OCI-LY3 (cell line): ENCODE measurements around the gene RPS23.

Experiments used
- H2AFZ ChIP-seq: fragments of 200-600, 300-600 bp; shearing (Covaris generic); 2 replicates; pipeline ENCODE4 v1.6.0; 2014; ENCODE audit warnings: antibody characterized with exemption, low read depth, low read length
- H3K27ac ChIP-seq: fragments of 200-600, 300-600 bp; sonication (generic); 2 replicates; pipeline ENCODE4 v1.5.1; 2014; ENCODE audit warnings: mild to moderate bottlenecking, low read length, moderate library complexity, mixed read lengths
- H3K27me3 ChIP-seq: fragments of 200-600, 300-600 bp; sonication (generic); 2 replicates; pipeline ENCODE4 v1.6.1; 2014; ENCODE audit warnings: low read depth, low read length, mixed read lengths
- H3K36me3 ChIP-seq: fragments of 200-600, 300-600 bp; sonication (generic); replicated peaks from 2 replicates; pipeline ENCODE3; 2014; ENCODE audit warnings: low read depth, low read length, mixed read lengths
- H3K4me1 ChIP-seq: fragments of 300-600, 200-600 bp; sonication (generic); 2 replicates; pipeline ENCODE4 v1.6.1; 2014; ENCODE audit warnings: low read length, mixed read lengths
- H3K4me2 ChIP-seq: fragments of 200-600, 300-600 bp; sonication (generic); 2 replicates; pipeline ENCODE4 v1.6.1; 2014; ENCODE audit warnings: low read length, mixed read lengths
- H3K4me3 ChIP-seq: fragments of 300-600, 200-600 bp; sonication (generic); 2 replicates; pipeline ENCODE4 v1.5.1; 2014; ENCODE audit warnings: antibody characterized with exemption, mild to moderate bottlenecking, low read length, moderate library complexity
- H3K79me2 ChIP-seq: fragments of 300-600, 200-600 bp; shearing (Covaris generic); 2 replicates; pipeline ENCODE4 v1.6.1; 2014; ENCODE audit warnings: mild to moderate bottlenecking, low read length, mixed read lengths
- H3K9ac ChIP-seq: fragments of 300-600, 200-600 bp; shearing (Covaris generic); 2 replicates; pipeline ENCODE4 v1.6.0; 2014; ENCODE audit warnings: mild to moderate bottlenecking, low read length, moderate library complexity
- H3K9me3 ChIP-seq: fragments of 200-600, 300-600 bp; shearing (Covaris generic); 2 replicates; pipeline ENCODE4 v1.6.1; 2014; ENCODE audit warnings: low read length, mixed read lengths; ENCODE audit not compliant: insufficient read depth
- H4K20me1 ChIP-seq: fragments of 200-600, 300-600 bp; sonication (generic); 2 replicates; pipeline ENCODE4 v1.6.1; 2016; ENCODE audit warnings: low read length, mixed read lengths; ENCODE audit not compliant: insufficient read depth
- CTCF ChIP-seq: fragments of 200-600, 300-600 bp; sonication (generic); IDR thresholded peaks from 2 replicates; pipeline ENCODE4 v1.5.1; 2014; ENCODE audit warnings: antibody characterized with exemption, low read length, low read depth
- EZH2phosphoT487 ChIP-seq: fragments of 200-600 bp; shearing (Covaris generic); IDR thresholded peaks from 2 replicates; pipeline ENCODE4 v1.6.1; 2018; ENCODE audit warnings: antibody characterized with exemption, mixed run types, low read depth

RPS23 gene

GRCh38 chr5:82285206-82285605, 7.1 kb upstream of the RPS23 start:
- Histone ChIP-seq H3K9me3 (no peaks in the 10 kb centered on the region), H3K36me3 (no peaks in the 10 kb centered on the region), H3K27me3 (no peaks in the 10 kb centered on the region), H3K27ac (no peak overlapping the region), H3K4me2 (no peak overlapping the region), H3K4me3 (no peak overlapping the region), H3K79me2 (no peaks in the 10 kb centered on the region), H4K20me1 (no peaks in the 10 kb centered on the region), H3K9ac (no peak overlapping the region), H2AFZ (no peak overlapping the region), H3K4me1 (no peaks in the 10 kb centered on the region)
- no peak for TF ChIP-seq CTCF
- TF ChIP-seq EZH2phosphoT487: no peak

- Histone ChIP-seq H3K79me2 (0 out of 2 replicates have a peak, but pooled peaks cover 3% of the 10 kb centered on the region), H3K4me3 (no peak overlapping the region), H3K4me2 (no peak overlapping the region), H2AFZ (no peak overlapping the region), H3K9ac (no peak overlapping the region), H3K36me3 (no peaks in the 10 kb centered on the region), H3K9me3 (no peaks in the 10 kb centered on the region), H4K20me1 (no peaks in the 10 kb centered on the region), H3K27ac (no peak overlapping the region), H3K27me3 (no peaks in the 10 kb centered on the region), H3K4me1 (peaks cover 6% of the 10 kb centered on the region; the same call in 1 of the 2 replicates)
- TF ChIP-seq CTCF (no peak), EZH2phosphoT487 (no peak)
Measured at GRCh38 chr5:82283893-82284292, 5.7 kb upstream of the RPS23 start.

GRCh38 chr5:82278711-82279370, 687 bp upstream of the RPS23 start:
- H3K79me2 ChIP-seq: peaks cover 48% of the 10 kb centered on the region
- H3K4me3 ChIP-seq: peak overlapping the region; percentile 94
- no peaks in the 10 kb centered on the region for H3K9me3 ChIP-seq
- peak overlapping the region; percentile 68 for H2AFZ ChIP-seq
- H4K20me1 ChIP-seq: no peaks in the 10 kb centered on the region
- H3K27me3 ChIP-seq: no peaks in the 10 kb centered on the region
- TF ChIP-seq EZH2phosphoT487 (no peak), CTCF (no peak)
- peaks cover 34% of the 10 kb centered on the region for H3K36me3 ChIP-seq
- H3K4me1 ChIP-seq: peaks cover 33% of the 10 kb centered on the region
- peak overlapping the region; percentile 78 for H3K4me2 ChIP-seq
- H3K27ac ChIP-seq: peak overlapping the region; percentile 74
- H3K9ac ChIP-seq: peak overlapping the region; percentile 97

GRCh38 chr5:82277613-82277986, 554 bp downstream of the RPS23 start:
- peak overlapping the region; percentile 74 for H3K27ac ChIP-seq
- no peaks in the 10 kb centered on the region for H4K20me1 ChIP-seq
- peaks cover 45% of the 10 kb centered on the region for H3K4me1 ChIP-seq
- TF ChIP-seq EZH2phosphoT487 (no peak), CTCF (no peak)
- H2AFZ ChIP-seq: no peak overlapping the region
- H3K36me3 ChIP-seq: peaks cover 37% of the 10 kb centered on the region
- peak overlapping the region; percentile 94 for H3K4me3 ChIP-seq
- no peaks in the 10 kb centered on the region for H3K27me3 ChIP-seq
- H3K79me2 ChIP-seq: peaks cover 55% of the 10 kb centered on the region
- no peaks in the 10 kb centered on the region for H3K9me3 ChIP-seq
- H3K9ac ChIP-seq: peak overlapping the region; percentile 97
- peak overlapping the region; percentile 91 for H3K4me2 ChIP-seq
